ENCODE data around the gene C2orf72. TPM values are rescaled to one million over a fixed set of nuclear protein-coding genes. Genes with fewer than 3 reads are reported as not detected.

The C2orf72 gene
- total and polyA plus RNA-seq, 2 of the 13 experiments (the other 11 are each of a cell fraction or from before 2014, with no cell fraction given) = 147 to 203 TPM

- TF ChIP-seq ZNF782 (CRISPR knock-in tag; IDR thresholded peaks at IDR 0.05; ENCODE audit: borderline replicate concordance) (no peak; the same call in 1 of the 2 replicates), YEATS2 (CRISPR knock-in tag; IDR thresholded peaks at IDR 0.05; ENCODE audit: borderline replicate concordance) (no peak), CREM (IDR thresholded peaks at IDR 0.05) (no peak; the same call in 1 of the 2 replicates), CREM (CRISPR knock-in tag; IDR thresholded peaks at IDR 0.05) (no peak), GMEB1 (CRISPR knock-in tag; IDR thresholded peaks at IDR 0.05; ENCODE audit: borderline replicate concordance) (no peak), ZNF652 (CRISPR knock-in tag; IDR thresholded peaks at IDR 0.05; ENCODE audit: borderline replicate concordance, low read depth) (no peak), ZBTB43 (CRISPR knock-in tag; conservative IDR thresholded peaks at IDR 0.05) (no peak), ZNF678 (CRISPR knock-in tag; IDR thresholded peaks at IDR 0.05) (no peak), RCOR2 (CRISPR knock-in tag; IDR thresholded peaks at IDR 0.05) (no peak), KLF16 (CRISPR knock-in tag; IDR thresholded peaks at IDR 0.05) (0 out of 4 replicates have a peak, but pooled peaks of 1 of the 2 experiments have one; percentile 30), ZBTB44 (CRISPR knock-in tag; IDR thresholded peaks at IDR 0.05) (no peak), REXO4 (CRISPR knock-in tag; IDR thresholded peaks at IDR 0.05; ENCODE audit: borderline replicate concordance) (no peak), ZFYVE20 (CRISPR knock-in tag; IDR thresholded peaks at IDR 0.05; ENCODE audit: borderline replicate concordance, low read depth) (no peak), TEF (CRISPR knock-in tag; IDR thresholded peaks at IDR 0.05) (no peak), HNRNPL (IDR thresholded peaks at IDR 0.05; ENCODE audit: low read depth, low read length) (0 out of 2 replicates have a peak, but pooled peaks have one; percentile 63), SYNCRIP (IDR thresholded peaks at IDR 0.05; ENCODE audit: insufficient read depth, low read depth, low read length) (no peak), SMC3 (IDR thresholded peaks at IDR 0.05; ENCODE audit: low read length) (no peak), ARID2 (CRISPR knock-in tag; IDR thresholded peaks at IDR 0.05; ENCODE audit: borderline replicate concordance) (no peak), NAIF1 (CRISPR knock-in tag; IDR thresholded peaks at IDR 0.05; ENCODE audit: borderline replicate concordance) (no peak), CBFB (CRISPR knock-in tag; IDR thresholded peaks at IDR 0.05) (no peak), SKIL (CRISPR knock-in tag; IDR thresholded peaks at IDR 0.05; ENCODE audit: borderline replicate concordance) (no peak)
Measured at GRCh38 chr2:231033147-231034132, 3.9 kb upstream of the C2orf72 start (continued).

Data from HepG2 (cell line).